Measurements from ENCODE around the gene S1PR4. TPM values are rescaled to one million over a fixed set of nuclear protein-coding genes. Genes with fewer than 3 reads are reported as not detected.
"Not testable (repeated sequence)": the region's sequence is repeated elsewhere in the genome, so short reads cannot be mapped to it uniquely, and the experiment has no call there.

S1PR4 gene
- total RNA-seq, 1 donor from 2014 or later, result not detected

GRCh38 chr19:3153286-3154230 lies 25.0 kb upstream of the S1PR4 start:
- Mint-ChIP-seq H3K27ac (ENCODE audit: unreplicated experiment) (no peak overlapping the region), H3K9me3 (ENCODE audit: unreplicated experiment) (peaks cover 4% of the 10 kb centered on the region), H3K36me3 (ENCODE audit: low read depth, unreplicated experiment) (peaks cover 2% of the 10 kb centered on the region), H3K4me1 (ENCODE audit: low read depth, unreplicated experiment) (peaks cover 5% of the 10 kb centered on the region), H3K4me3 (ENCODE audit: unreplicated experiment) (no peak overlapping the region), H3K27me3 (ENCODE audit: low read depth, unreplicated experiment) (peaks cover 21% of the 10 kb centered on the region)
- Histone ChIP-seq H3K4me3 (ENCODE audit: insufficient read depth, low read depth, low read length) (no peak overlapping the region), H3K27ac (ENCODE audit: low read depth, low read length) (no peak overlapping the region), H3K4me2 (ENCODE audit: low read length) (no peak overlapping the region), H4K20me1 (ENCODE audit: insufficient read depth, low read length) (no peaks in the 10 kb centered on the region), H3K27me3 (ENCODE audit: insufficient read depth, low read length) (no peaks in the 10 kb centered on the region), H3K4me1 (ENCODE audit: insufficient read depth, low read length) (peaks cover 9% of the 10 kb centered on the region), H3K79me2 (ENCODE audit: insufficient read depth, low read length) (no peaks in the 10 kb centered on the region), H3K9me3 (ENCODE audit: insufficient read depth, low read depth, low read length) (no peaks in the 10 kb centered on the region), H2AFZ (ENCODE audit: low read depth, low read length) (no peak overlapping the region), H3K36me3 (ENCODE audit: insufficient read depth, low read length) (no peaks in the 10 kb centered on the region), H3K9ac (ENCODE audit: low read length) (no peak overlapping the region)
- DNase-seq (ENCODE audit: low read depth) (no peak), FAIRE-seq (no peak)
- TF ChIP-seq CTCF (IDR thresholded peaks at IDR 0.05; ENCODE audit: insufficient read depth, low read depth, low read length), result no peak
- TF ChIP-seq EZH2 (IDR thresholded peaks at IDR 0.05; ENCODE audit: insufficient read depth, low read length), result no peak

DNA sequence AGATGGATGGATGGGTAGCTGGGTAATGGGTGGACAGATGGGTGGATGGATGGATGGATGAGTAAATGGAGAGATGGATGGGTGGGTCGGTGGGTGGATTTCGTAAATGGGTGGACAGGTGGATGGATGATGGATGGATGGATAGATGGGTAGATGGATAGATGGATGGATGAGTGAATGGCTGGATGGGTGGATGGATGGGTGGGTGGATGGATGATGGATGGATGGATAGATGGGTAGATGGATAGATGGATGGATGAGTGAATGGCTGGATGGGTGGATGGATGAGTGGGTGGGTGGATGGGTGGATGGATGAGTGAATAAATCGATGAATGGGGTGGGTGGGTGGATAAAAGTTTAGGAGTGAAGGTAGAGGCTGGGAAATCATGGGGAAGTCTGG lies 24.1 kb upstream of the S1PR4 start:
- not testable (repeated sequence) for H3K4me1 ChIP-seq (ENCODE audit: insufficient read depth, low read length); H3K36me3 ChIP-seq (ENCODE audit: insufficient read depth, low read length); H3K9me3 ChIP-seq (ENCODE audit: insufficient read depth, low read depth, low read length); H3K79me2 ChIP-seq (ENCODE audit: insufficient read depth, low read length); H3K4me1 Mint-ChIP-seq (ENCODE audit: low read depth, unreplicated experiment); H2AFZ ChIP-seq (ENCODE audit: low read depth, low read length); H3K4me3 Mint-ChIP-seq (ENCODE audit: unreplicated experiment); H3K9me3 Mint-ChIP-seq (ENCODE audit: unreplicated experiment); H3K27me3 ChIP-seq (ENCODE audit: insufficient read depth, low read length); H4K20me1 ChIP-seq (ENCODE audit: insufficient read depth, low read length); H3K36me3 Mint-ChIP-seq (ENCODE audit: low read depth, unreplicated experiment); DNase-seq (ENCODE audit: low read depth)
- Histone ChIP-seq H3K4me3 (ENCODE audit: insufficient read depth, low read depth, low read length) (peak overlapping the region; percentile 22), H3K4me2 (ENCODE audit: low read length) (peak overlapping the region; percentile 66), H3K9ac (ENCODE audit: low read length) (peak overlapping the region; percentile 69), H3K27ac (ENCODE audit: low read depth, low read length) (peak overlapping the region; percentile 86)
- FAIRE-seq, result peak; percentile 69
- Mint-ChIP-seq H3K27ac (ENCODE audit: unreplicated experiment) (peak overlapping the region; percentile 84), H3K27me3 (ENCODE audit: low read depth, unreplicated experiment) (peaks cover 17% of the 10 kb centered on the region)

DNA sequence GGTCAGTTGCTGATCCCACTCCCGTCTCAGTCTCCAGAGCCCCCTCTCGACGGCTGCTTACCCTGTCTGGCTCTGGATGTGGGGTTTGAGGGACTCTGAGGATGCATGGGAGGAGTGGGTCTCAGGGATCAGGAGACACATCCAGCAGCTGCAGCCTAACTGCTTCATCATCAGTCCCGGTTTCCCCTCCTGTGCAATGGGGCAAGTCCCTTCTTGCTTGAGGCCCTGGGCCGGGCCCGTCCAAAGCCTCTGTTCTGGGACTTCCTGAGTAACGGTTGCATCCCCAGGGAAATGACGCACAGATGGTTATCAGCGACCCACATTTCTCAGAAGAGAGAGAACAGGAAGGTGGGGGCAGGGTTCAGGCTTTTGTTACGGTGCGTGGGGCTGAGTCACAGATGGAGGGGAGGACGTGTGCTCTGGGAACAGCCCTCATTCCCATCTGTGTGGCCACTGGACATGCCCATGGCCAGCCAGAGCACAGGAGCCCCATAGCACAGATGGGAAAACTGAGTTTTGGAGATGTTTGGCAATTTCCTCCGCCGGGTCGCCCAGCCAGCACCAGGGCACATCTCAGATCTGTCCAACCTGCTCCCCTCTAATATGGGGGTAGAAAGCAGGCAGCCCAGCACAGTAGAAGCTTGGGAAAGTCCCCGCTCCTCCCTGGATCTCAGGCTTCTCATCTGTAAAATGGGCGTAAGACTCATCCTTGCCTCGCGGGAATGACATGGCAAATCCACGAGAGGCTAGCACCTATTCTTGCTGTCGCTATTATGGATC lies 23.4 kb upstream of the S1PR4 start:
- Histone ChIP-seq H3K27ac (ENCODE audit: low read depth, low read length) (peak overlapping the region; percentile 86), H2AFZ (ENCODE audit: low read depth, low read length) (peak overlapping the region; percentile 70)
- peak; percentile 50 for FAIRE-seq

More for the DNA sequence above, 23.4 kb upstream of the S1PR4 start:
- DNase-seq (ENCODE audit: low read depth), result peak; percentile 99
- peaks cover 5% of the 10 kb centered on the region for H3K4me1 Mint-ChIP-seq (ENCODE audit: low read depth, unreplicated experiment)
- peaks cover 2% of the 10 kb centered on the region for H3K36me3 Mint-ChIP-seq (ENCODE audit: low read depth, unreplicated experiment)
- Histone ChIP-seq H3K79me2 (ENCODE audit: insufficient read depth, low read length) (no peaks in the 10 kb centered on the region), H3K9me3 (ENCODE audit: insufficient read depth, low read depth, low read length) (no peaks in the 10 kb centered on the region), H3K36me3 (ENCODE audit: insufficient read depth, low read length) (no peaks in the 10 kb centered on the region), H3K4me3 (ENCODE audit: insufficient read depth, low read depth, low read length) (peak overlapping the region; percentile 22), H4K20me1 (ENCODE audit: insufficient read depth, low read length) (no peaks in the 10 kb centered on the region), H3K4me2 (ENCODE audit: low read length) (peak overlapping the region; percentile 66), H3K4me1 (ENCODE audit: insufficient read depth, low read length) (peaks cover 9% of the 10 kb centered on the region), H3K9ac (ENCODE audit: low read length) (peak overlapping the region; percentile 69), H3K27me3 (ENCODE audit: insufficient read depth, low read length) (no peaks in the 10 kb centered on the region)
- peaks cover 7% of the 10 kb centered on the region for H3K9me3 Mint-ChIP-seq (ENCODE audit: unreplicated experiment)
- TF ChIP-seq CTCF (IDR thresholded peaks at IDR 0.05; ENCODE audit: insufficient read depth, low read depth, low read length) (no peak), EZH2 (IDR thresholded peaks at IDR 0.05; ENCODE audit: insufficient read depth, low read length) (no peak)
- peak overlapping the region; percentile 84 for H3K27ac Mint-ChIP-seq (ENCODE audit: unreplicated experiment)
- no peak overlapping the region for H3K4me3 Mint-ChIP-seq (ENCODE audit: unreplicated experiment)
- peaks cover 11% of the 10 kb centered on the region for H3K27me3 Mint-ChIP-seq (ENCODE audit: low read depth, unreplicated experiment)

Measured in astrocyte (in vitro differentiated cells and primary cell).